MM.1S (cell line): Measurements from ENCODE around the gene IKBKE.

Experiments
- DNase-seq: peaks from one replicate; pipeline ENCODE4 v3.0.0-alpha.2; 2015
- H2AFZ ChIP-seq: fragments of 300-600 bp; sonication (generic); 2 replicates; pipeline ENCODE4 v1.6.0; 2016; ENCODE audit warnings: antibody characterized with exemption, low read length
- H3F3A ChIP-seq: fragments of 300-600 bp; sonication (generic); 2 replicates; pipeline ENCODE4 v1.6.1; 2016; ENCODE audit warnings: mild to moderate bottlenecking, antibody characterized with exemption, low read length, moderate library complexity, mixed read lengths; ENCODE audit not compliant: insufficient read depth
- H3K27ac ChIP-seq: fragments of 300-600 bp; sonication (generic); 2 replicates; pipeline ENCODE4 v1.5.1; 2016; ENCODE audit warnings: mild to moderate bottlenecking, low read length
- H3K27me3 ChIP-seq: fragments of 300-600 bp; sonication (generic); replicated peaks from 2 replicates; pipeline ENCODE4 v1.6.0; 2016; ENCODE audit warnings: low read length; ENCODE audit not compliant: insufficient read depth
- H3K36me3 ChIP-seq: fragments of 300-600 bp; sonication (generic); replicated peaks from 2 replicates; pipeline ENCODE4 v1.6.1; 2016; ENCODE audit warnings: mild to moderate bottlenecking, low read length, mixed read lengths; ENCODE audit not compliant: insufficient read depth
- H3K4me1 ChIP-seq: fragments of 300-600 bp; sonication (generic); 2 replicates; pipeline ENCODE4 v1.6.1; 2016; ENCODE audit warnings: low read length, mixed read lengths
- H3K4me2 ChIP-seq: fragments of 300-600 bp; sonication (generic); 2 replicates; pipeline ENCODE4 v1.6.0; 2016; ENCODE audit warnings: low read depth, low read length
- H3K4me3 ChIP-seq: fragments of 300-600 bp; sonication (generic); 2 replicates; pipeline ENCODE4 v1.5.1; 2016; ENCODE audit warnings: low read length, mixed read lengths
- H3K79me2 ChIP-seq: fragments of 300-600 bp; sonication (generic); 2 replicates; pipeline ENCODE4 v1.6.1; 2016; ENCODE audit warnings: mixed run types, low read length, mixed read lengths
- H3K9ac ChIP-seq: fragments of 300-600 bp; sonication (generic); 2 replicates; pipeline ENCODE4 v1.6.1; 2016; ENCODE audit warnings: low read length, mixed read lengths
- H3K9me2 ChIP-seq: fragments of 300-600 bp; sonication (generic); replicated peaks from 2 replicates; pipeline ENCODE4 v1.6.1; 2016; ENCODE audit warnings: mild to moderate bottlenecking, low read length, mixed read lengths; ENCODE audit not compliant: insufficient read depth
- H3K9me3 ChIP-seq: fragments of 300-600 bp; sonication (generic); replicated peaks from 2 replicates; pipeline ENCODE4 v1.6.1; 2016; ENCODE audit warnings: mild to moderate bottlenecking, low read length, mixed read lengths; ENCODE audit not compliant: insufficient read depth
- H4K20me1 ChIP-seq: fragments of 300-600 bp; sonication (generic); 2 replicates; pipeline ENCODE4 v1.6.1; 2016; ENCODE audit warnings: mild to moderate bottlenecking, low read length, moderate library complexity, mixed read lengths; ENCODE audit not compliant: insufficient read depth
- EZH2 ChIP-seq: fragments of 300-600 bp; sonication (generic); optimal IDR thresholded peaks from 2 replicates; pipeline ENCODE3; 2017; ENCODE audit warnings: low read depth, mild to moderate bottlenecking, antibody characterized with exemption, low read length, mixed read lengths
- EZH2phosphoT487 ChIP-seq: fragments of 300-600 bp; sonication (generic); IDR thresholded peaks from 2 replicates; pipeline ENCODE4 v1.6.1; 2018; ENCODE audit warnings: antibody characterized with exemption, low read length
- TF ChIP-seq, protein P1 (sequence below): fragments of 300-600 bp; sonication (generic); IDR thresholded peaks from 2 replicates; pipeline ENCODE4 v1.5.1; 2016; ENCODE audit warnings: antibody characterized with exemption, low read length, mixed read lengths

IKBKE gene

DNA sequence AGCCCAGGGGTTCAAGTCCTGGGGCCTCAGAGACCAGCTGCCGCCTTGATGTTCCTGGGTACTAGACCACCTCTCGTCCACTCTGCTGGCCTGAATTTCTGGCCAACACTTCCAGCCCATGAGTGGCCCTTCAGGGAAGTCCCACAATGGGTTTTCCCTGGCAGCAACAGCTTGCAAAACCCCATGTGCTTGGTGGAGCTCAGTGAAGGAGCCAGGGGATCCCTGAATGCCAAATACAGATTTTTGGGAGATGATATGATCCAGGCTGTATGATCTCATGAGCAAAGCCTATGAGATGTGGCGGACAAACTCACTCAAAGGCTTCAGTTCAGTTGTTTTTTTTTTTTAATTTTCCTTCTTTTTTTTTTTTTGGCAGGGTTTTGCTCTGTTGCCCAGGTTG is 27.5 kb downstream of the IKBKE start:
- Histone ChIP-seq H3K4me3 (no peak overlapping the region), H3K27ac (no peak overlapping the region)
- no peak for DNase-seq

DNA sequence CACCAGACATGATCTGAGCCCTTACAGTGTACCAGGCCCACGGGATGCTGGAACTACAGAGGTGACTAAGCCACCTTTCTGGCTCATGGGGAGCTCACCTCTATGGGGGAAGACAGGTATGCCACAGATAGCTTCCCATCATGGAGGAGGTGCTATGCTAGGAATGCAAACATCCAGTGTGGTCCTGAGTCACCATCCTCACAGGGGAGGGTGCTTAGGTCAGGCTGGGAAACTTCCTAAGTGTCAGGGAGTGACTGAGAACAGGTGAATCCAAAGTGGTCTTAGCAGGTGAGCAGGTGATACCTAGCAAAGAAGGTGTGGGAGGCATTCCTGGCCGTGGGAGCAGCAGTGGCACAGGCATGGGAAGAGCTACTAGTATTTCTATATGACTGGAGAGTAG is 28.4 kb downstream of the IKBKE start:
- no peaks in the 10 kb centered on the region for H3K27me3 ChIP-seq
- no peak overlapping the region for H3K4me3 ChIP-seq
- no peaks in the 10 kb centered on the region for H3K36me3 ChIP-seq
- no peak overlapping the region for H3K9ac ChIP-seq
- no peaks in the 10 kb centered on the region for H3K9me3 ChIP-seq
- no peaks in the 10 kb centered on the region for H3K9me2 ChIP-seq
- no peak overlapping the region for H2AFZ ChIP-seq
- no peak for DNase-seq
- H3K27ac ChIP-seq = no peak overlapping the region
- peaks cover 19% of the 10 kb centered on the region for H3K4me1 ChIP-seq
- TF ChIP-seq, protein P1, sequence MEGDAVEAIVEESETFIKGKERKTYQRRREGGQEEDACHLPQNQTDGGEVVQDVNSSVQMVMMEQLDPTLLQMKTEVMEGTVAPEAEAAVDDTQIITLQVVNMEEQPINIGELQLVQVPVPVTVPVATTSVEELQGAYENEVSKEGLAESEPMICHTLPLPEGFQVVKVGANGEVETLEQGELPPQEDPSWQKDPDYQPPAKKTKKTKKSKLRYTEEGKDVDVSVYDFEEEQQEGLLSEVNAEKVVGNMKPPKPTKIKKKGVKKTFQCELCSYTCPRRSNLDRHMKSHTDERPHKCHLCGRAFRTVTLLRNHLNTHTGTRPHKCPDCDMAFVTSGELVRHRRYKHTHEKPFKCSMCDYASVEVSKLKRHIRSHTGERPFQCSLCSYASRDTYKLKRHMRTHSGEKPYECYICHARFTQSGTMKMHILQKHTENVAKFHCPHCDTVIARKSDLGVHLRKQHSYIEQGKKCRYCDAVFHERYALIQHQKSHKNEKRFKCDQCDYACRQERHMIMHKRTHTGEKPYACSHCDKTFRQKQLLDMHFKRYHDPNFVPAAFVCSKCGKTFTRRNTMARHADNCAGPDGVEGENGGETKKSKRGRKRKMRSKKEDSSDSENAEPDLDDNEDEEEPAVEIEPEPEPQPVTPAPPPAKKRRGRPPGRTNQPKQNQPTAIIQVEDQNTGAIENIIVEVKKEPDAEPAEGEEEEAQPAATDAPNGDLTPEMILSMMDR = no peak
- TF ChIP-seq EZH2phosphoT487 (no peak), EZH2 (no peak)
- no peaks in the 10 kb centered on the region for H4K20me1 ChIP-seq
- H3F3A ChIP-seq = peaks cover 4% of the 10 kb centered on the region; the same call in 1 of the 2 replicates
- no peak overlapping the region for H3K4me2 ChIP-seq
- H3K79me2 ChIP-seq = no peaks in the 10 kb centered on the region

More for the DNA sequence above, 27.5 kb downstream of the IKBKE start:
- H3K9me2 ChIP-seq = no peaks in the 10 kb centered on the region
- H3F3A ChIP-seq = peaks cover 4% of the 10 kb centered on the region; the same call in 1 of the 2 replicates
- no peaks in the 10 kb centered on the region for H4K20me1 ChIP-seq
- H3K9ac ChIP-seq = no peak overlapping the region
- no peaks in the 10 kb centered on the region for H3K9me3 ChIP-seq
- no peaks in the 10 kb centered on the region for H3K36me3 ChIP-seq
- H3K4me1 ChIP-seq = peaks cover 19% of the 10 kb centered on the region
- H3K27me3 ChIP-seq = no peaks in the 10 kb centered on the region
- H2AFZ ChIP-seq = no peak overlapping the region
- TF ChIP-seq EZH2 = no peak
- no peak for TF ChIP-seq EZH2phosphoT487
- TF ChIP-seq, protein P1 = no peak
- H3K4me2 ChIP-seq = no peak overlapping the region
- H3K79me2 ChIP-seq = no peaks in the 10 kb centered on the region

DNA sequence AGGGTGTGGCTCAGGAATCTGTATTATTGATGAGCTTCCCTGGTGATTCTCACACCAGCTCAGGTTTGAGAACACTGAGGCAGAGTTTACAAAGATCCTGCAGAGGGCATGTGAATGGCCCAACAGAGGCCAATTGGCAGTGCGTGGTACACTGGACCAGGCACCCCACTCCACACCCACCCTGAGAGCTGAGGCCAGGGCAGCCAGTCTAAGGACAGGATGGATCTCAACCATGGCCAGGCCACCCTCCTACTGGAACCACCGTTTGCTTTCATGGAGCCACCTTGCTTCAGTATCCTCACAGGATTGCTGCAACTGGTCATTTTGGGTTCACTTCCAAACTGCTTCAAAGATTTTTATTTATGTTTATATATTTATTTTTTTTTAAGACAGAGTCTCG is 29.8 kb downstream of the IKBKE start:
- TF ChIP-seq EZH2phosphoT487 (no peak), EZH2 (no peak)
- TF ChIP-seq, protein P1 = no peak
- no peak for DNase-seq
- no peaks in the 10 kb centered on the region for H3K27me3 ChIP-seq
- H3K9ac ChIP-seq = no peak overlapping the region
- H3K4me3 ChIP-seq = no peak overlapping the region
- peaks cover 11% of the 10 kb centered on the region for H3K4me1 ChIP-seq
- no peaks in the 10 kb centered on the region for H3K79me2 ChIP-seq
- H3F3A ChIP-seq = peaks cover 2% of the 10 kb centered on the region; the same call in 1 of the 2 replicates
- no peak overlapping the region for H2AFZ ChIP-seq
- no peaks in the 10 kb centered on the region for H4K20me1 ChIP-seq
- no peak overlapping the region for H3K27ac ChIP-seq
- H3K9me2 ChIP-seq = no peaks in the 10 kb centered on the region
- H3K9me3 ChIP-seq = no peaks in the 10 kb centered on the region
- H3K36me3 ChIP-seq = no peaks in the 10 kb centered on the region
- no peak overlapping the region for H3K4me2 ChIP-seq
